IMR-90 (cell line): ENCODE data around the gene PTPRG. TPM values are rescaled to one million over a fixed set of nuclear protein-coding genes. Genes with fewer than 3 reads are reported as not detected.

Experiments used
- ATAC-seq: fragments of 200-7000 bp; cut with Tn5 transposase; 2 replicates; pipeline ENCODE4 v1.9.1; 2020; ENCODE audit warnings: low read depth, mild to moderate bottlenecking, moderate library complexity
- BruUV-seq: library from RNA; stranded (reverse); fragments of 400-500 nt; replicated peaks from 2 replicates; lab custom pipeline; 2021; lab: Mats Ljungman, UMichigan
- CTCF ChIA-PET: fragments of 300-600 bp; formaldehyde crosslinking; extraction: SDS; loops from one replicate; lab custom pipeline; 2021; ENCODE audit warnings: antibody characterized with exemption; lab: Yijun Ruan, JAX
- POLR2A ChIA-PET: fragments of 300-600 bp; sonication (Branson Sonifier 250); formaldehyde crosslinking; loops from one replicate; lab custom pipeline; 2022; ENCODE audit warnings: antibody characterized with exemption; ENCODE audit not compliant: unreplicated experiment; lab: Charles Lee
- DNase-seq: peaks from one replicate; pipeline ENCODE4 v3.0.0; 2013
- H2AFZ ChIP-seq: replicated peaks from 2 replicates; pipeline ENCODE3; 2013; ENCODE audit warnings: low read length, mild to moderate bottlenecking; ENCODE audit not compliant: poor library complexity
- H2AK5ac ChIP-seq: 2 replicates; pipeline ENCODE4 v1.6.1; 2013; ENCODE audit warnings: low read depth, low read length, inconsistent platforms
- H2AK9ac ChIP-seq: replicated peaks from 2 replicates; pipeline ENCODE3; 2013; ENCODE audit warnings: mild to moderate bottlenecking, low read depth, low read length, moderate library complexity; ENCODE audit not compliant: poor library complexity
- H2BK120ac ChIP-seq: 2 replicates; pipeline ENCODE4 v1.6.1; 2013; ENCODE audit warnings: low read depth, low read length, inconsistent platforms
- H2BK15ac ChIP-seq: 3 replicates; pipeline ENCODE4 v1.6.1; 2013; ENCODE audit warnings: low read depth, low read length, inconsistent platforms
- H2BK20ac ChIP-seq: 2 replicates; pipeline ENCODE4 v1.6.1; 2013; ENCODE audit warnings: low read depth, mild to moderate bottlenecking, inconsistent platforms, low read length, moderate library complexity
- H2BK5ac ChIP-seq: 2 replicates; pipeline ENCODE4 v1.6.1; 2013; ENCODE audit warnings: mild to moderate bottlenecking, low read depth, low read length, inconsistent platforms; ENCODE audit not compliant: poor library complexity, severe bottlenecking
- H3K14ac ChIP-seq: replicated peaks from 2 replicates; pipeline ENCODE4 v1.6.1; 2013; ENCODE audit warnings: low read depth, low read length, inconsistent platforms
- H3K18ac ChIP-seq: 2 replicates; pipeline ENCODE4 v1.6.1; 2013; ENCODE audit warnings: low read depth, low read length, control low read depth
- H3K23ac ChIP-seq: 2 replicates; pipeline ENCODE4 v1.6.1; 2013; ENCODE audit warnings: low read depth, low read length, inconsistent platforms
- H3K27ac ChIP-seq: 2 replicates; pipeline ENCODE4 v1.5.1; 2013; ENCODE audit warnings: mild to moderate bottlenecking, control low read depth, low read length; ENCODE audit not compliant: insufficient read depth
- H3K27me3 ChIP-seq: 2 replicates; pipeline ENCODE4 v1.6.1; 2013; ENCODE audit warnings: low read length; ENCODE audit not compliant: control insufficient read depth, insufficient read depth
- H3K36me3 ChIP-seq: 2 replicates; pipeline ENCODE4 v1.6.1; 2013; ENCODE audit warnings: low read length, mixed read lengths; ENCODE audit not compliant: control insufficient read depth, insufficient read depth
- H3K4ac ChIP-seq: 2 replicates; pipeline ENCODE4 v1.6.1; 2013; ENCODE audit warnings: low read depth, low read length, inconsistent platforms
- H3K4me1 ChIP-seq: 2 replicates; pipeline ENCODE4 v1.6.1; 2013; ENCODE audit warnings: low read length, mixed read lengths; ENCODE audit not compliant: control insufficient read depth, insufficient read depth
- H3K4me2 ChIP-seq: 2 replicates; pipeline ENCODE4 v1.6.1; 2013; ENCODE audit warnings: low read depth, mild to moderate bottlenecking, control low read depth, low read length, moderate library complexity
- H3K4me3 ChIP-seq: 2 replicates; pipeline ENCODE4 v1.5.1; 2013; ENCODE audit warnings: low read depth, mild to moderate bottlenecking, control low read depth, low read length, moderate library complexity; ENCODE audit not compliant: insufficient read depth
- H3K56ac ChIP-seq: 2 replicates; pipeline ENCODE4 v1.6.1; 2013; ENCODE audit warnings: low read length, inconsistent platforms; ENCODE audit not compliant: insufficient read depth; ENCODE audit errors: extremely low read depth
- H3K79me1 ChIP-seq, 2 experiments: 2 replicates each; pipeline ENCODE4 v1.6.1; 2013; ENCODE audit warnings: low read length in 2 of 2, inconsistent platforms in 1 of 2, low read depth in 1 of 2
- H3K9ac ChIP-seq: 2 replicates; pipeline ENCODE4 v1.6.1; 2013; ENCODE audit warnings: low read depth, low read length, control low read depth
- H3K9me1 ChIP-seq: 2 replicates; pipeline ENCODE4 v1.6.1; 2013; ENCODE audit warnings: low read length, inconsistent platforms; ENCODE audit not compliant: insufficient read depth
- H3K9me3 ChIP-seq: 2 replicates; pipeline ENCODE4 v1.6.1; 2013; ENCODE audit warnings: low read length; ENCODE audit not compliant: control insufficient read depth, insufficient read depth
- H4K20me1 ChIP-seq: 2 replicates; pipeline ENCODE4 v1.6.1; 2013; ENCODE audit warnings: low read length, inconsistent platforms; ENCODE audit not compliant: insufficient read depth
- H4K5ac ChIP-seq: 2 replicates; pipeline ENCODE4 v1.6.1; 2013; ENCODE audit warnings: mild to moderate bottlenecking, low read depth, low read length, control low read depth
- H4K8ac ChIP-seq, 2 experiments: 2 replicates each; pipeline ENCODE4 v1.6.1; 2013; ENCODE audit warnings: low read depth in 2 of 2, low read length in 2 of 2, control low read depth in 1 of 2, inconsistent platforms in 1 of 2
- H4K91ac ChIP-seq: 2 replicates; pipeline ENCODE4 v1.6.1; 2013; ENCODE audit warnings: low read depth, low read length, inconsistent platforms; ENCODE audit not compliant: insufficient read depth
- ELK1 ChIP-seq: fragments of 150-350 bp; IDR thresholded peaks from 2 replicates; pipeline ENCODE4 v1.6.1; 2016; ENCODE audit warnings: low read depth, mild to moderate bottlenecking, low read length, moderate library complexity, borderline replicate concordance
- MAFK ChIP-seq: IDR thresholded peaks from 2 replicates; pipeline ENCODE4 v1.6.1; 2012; ENCODE audit warnings: low read depth, low read length, improper control_type of control experiment
- MAZ ChIP-seq: IDR thresholded peaks from 2 replicates; pipeline ENCODE4 v1.6.1; 2012; ENCODE audit warnings: low read depth, mild to moderate bottlenecking, low read length, improper control_type of control experiment, moderate library complexity, borderline replicate concordance
- MXI1 ChIP-seq: IDR thresholded peaks from 2 replicates; pipeline ENCODE4 v1.6.1; 2012; ENCODE audit warnings: low read depth, mild to moderate bottlenecking, low read length, moderate library complexity, borderline replicate concordance
- RFX5 ChIP-seq: IDR thresholded peaks from 2 replicates; pipeline ENCODE4 v1.8.0; 2012; ENCODE audit warnings: low read depth, mild to moderate bottlenecking, low read length, moderate library complexity
- WGBS, 2 experiments: methylation state at CpG; one replicate each; pipeline versions ENCODE4 v1.1.5 to v1.1.7; 2013; ENCODE audit warnings: missing lambda C conversion rate in 2 of 2; ENCODE audit not compliant: insufficient read length in 1 of 2; ENCODE audit errors: extremely low coverage in 2 of 2; 5-methylcytosine and 5-hydroxymethylcytosine counted together
- dilution Hi-C: fragments of 300-500 bp; cut with HindIII; formaldehyde crosslinking; loops from one replicate; pipeline ENCODE4 v1.14.3; 2018; ENCODE audit warnings: low sequenced_read_pairs; ENCODE audit not compliant: unreplicated experiment
- in situ Hi-C: fragments of 300-500 bp; cut with MboI; formaldehyde crosslinking; loops from 3 replicates; pipeline ENCODE4 v1.14.3; 2019; ENCODE audit warnings: low sequenced_read_pairs, inconsistent platforms, mixed read lengths
- intact Hi-C: fragments of 100-400 bp; cut with micrococcal nuclease; formaldehyde crosslinking; loops from 2 replicates; pipeline ENCODE4 v1.10.0; 2022
- polyA plus RNA-seq, 3 experiments: library from polyadenylated mRNA; depleted of rRNA; stranded (reverse); fragments of >200 nt; gene quantifications; 2 replicates each; pipeline ENCODE4 v1.2.3, GENCODE V29; 2012; ENCODE audit warnings: low replicate concordance in 1 of 3
- total RNA-seq: library from RNA; depleted of rRNA; stranded (reverse); fragments of >200 nt; gene quantifications from 2 replicates; pipeline ENCODE4 v1.2.3, GENCODE V29; 2012
- TF ChIP-seq, protein P1 (sequence below): fragments of 150-350 bp; IDR thresholded peaks from 2 replicates; pipeline ENCODE4 v1.6.1; 2017; ENCODE audit warnings: mild to moderate bottlenecking, antibody characterized with exemption, low read length, low read depth

The PTPRG gene
- total and polyA plus RNA-seq, 2 of the 4 experiments (the other 2 are of a cell fraction): 7.7 to 31.0 TPM

- Histone ChIP-seq H4K5ac (no peak overlapping the region), H2BK20ac (no peak overlapping the region), H3K36me3 (no peaks in the 10 kb centered on the region; the same call in 1 of the 2 replicates), H3K9me1 (peaks cover 17% of the 10 kb centered on the region), H3K4me2 (no peak overlapping the region), H2BK5ac (no peak overlapping the region), H3K9me3 (no peaks in the 10 kb centered on the region), H4K8ac (no peak overlapping the region; a peak in 1 of 4 replicates), H3K4me1 (peaks cover 9% of the 10 kb centered on the region), H2AK5ac (no peak overlapping the region), H3K23ac (no peak overlapping the region), H3K27ac (no peak overlapping the region), H3K27me3 (no peaks in the 10 kb centered on the region), H3K18ac (no peak overlapping the region), H2AK9ac (peak overlapping the region; percentile 20), H3K14ac (no peak overlapping the region), H4K20me1 (peaks cover 26% of the 10 kb centered on the region; the same call in 1 of the 2 replicates), H3K79me1 (peaks cover 29 to 70% of the 10 kb centered on the region in 2 experiments), H4K91ac (no peak overlapping the region), H2AFZ (no peak overlapping the region), H3K4ac (no peak overlapping the region), H3K56ac (no peak overlapping the region), H2BK120ac (no peak overlapping the region), H2BK15ac (no peak overlapping the region), H3K4me3 (no peak overlapping the region), H3K9ac (no peak overlapping the region)
- no CpG with 5 or more reads among the region's 3 CpGs for WGBS, 2 experiments
- ChIA-PET POLR2A (no interaction called here), CTCF (no interaction called here)
- intact Hi-C loops (no loop called here), in situ Hi-C loops (no loop called here), dilution Hi-C loops (no loop called here)
- TF ChIP-seq ELK1 (no peak), MAZ (no peak), RFX5 (no peak), MXI1 (no peak), MAFK (no peak)
- TF ChIP-seq, protein P1, sequence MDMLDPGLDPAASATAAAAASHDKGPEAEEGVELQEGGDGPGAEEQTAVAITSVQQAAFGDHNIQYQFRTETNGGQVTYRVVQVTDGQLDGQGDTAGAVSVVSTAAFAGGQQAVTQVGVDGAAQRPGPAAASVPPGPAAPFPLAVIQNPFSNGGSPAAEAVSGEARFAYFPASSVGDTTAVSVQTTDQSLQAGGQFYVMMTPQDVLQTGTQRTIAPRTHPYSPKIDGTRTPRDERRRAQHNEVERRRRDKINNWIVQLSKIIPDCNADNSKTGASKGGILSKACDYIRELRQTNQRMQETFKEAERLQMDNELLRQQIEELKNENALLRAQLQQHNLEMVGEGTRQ: no peak
- no TSS peak for BruUV-seq
- no peak for DNase-seq
- no peak for ATAC-seq
These were observed 124.9 kb downstream of the PTPRG start for GRCh38 chr3:61686228-61686648.
